Fibroblast of lung (primary cell): ENCODE data around the gene CDK6.

Experiments used
- CTCF ChIP-seq, 2 donors: IDR thresholded peaks in 1 of 2; conservative IDR thresholded peaks in 1 of 2; 1 replicate in 1 of 2; 2 replicates in 1 of 2; pipeline ENCODE4 v1.5.1; 2011 to 2012; ENCODE audit warnings: low read length in 2 of 2, control low read depth in 1 of 2, inconsistent platforms in 1 of 2, low read depth in 1 of 2, mild to moderate bottlenecking in 1 of 2
- EZH2 ChIP-seq: IDR thresholded peaks from 2 replicates; pipeline ENCODE4 v1.5.1; 2012; ENCODE audit warnings: low read length, control low read depth, mild to moderate bottlenecking; ENCODE audit errors: missing control alignments

DNA sequence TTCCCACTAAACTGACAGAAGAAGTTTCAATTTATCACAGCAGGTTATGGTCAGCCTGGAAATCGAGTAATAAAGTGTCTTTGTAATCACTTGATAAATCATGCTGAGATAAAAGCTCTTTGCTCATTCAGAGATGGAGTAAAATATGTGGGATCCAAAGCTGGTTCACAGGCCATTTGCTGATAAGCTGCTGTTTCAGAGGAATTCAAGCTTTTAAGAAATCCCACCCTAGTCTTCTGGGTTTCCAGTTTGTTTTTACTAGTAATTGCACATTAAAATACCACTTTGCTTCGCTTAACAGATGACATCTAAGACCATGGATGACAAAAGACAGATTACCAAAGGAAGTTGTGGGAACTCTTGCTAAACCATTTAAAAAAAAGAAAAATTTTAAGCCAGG, 37.4 kb upstream of the CDK6 start:
- TF ChIP-seq CTCF (conservative IDR thresholded peaks at IDR 0.05 in 1 of 2, IDR thresholded peaks at IDR 0.05 in 1 of 2; ENCODE audit: low read depth in 1 of 2, low read length in 2 of 2), result no peak
- TF ChIP-seq EZH2, result no peak
